ENCODE results near the gene EZH1.
"Not testable (repeated sequence)": the region's sequence is repeated elsewhere in the genome, so short reads cannot be mapped to it uniquely, and the experiment has no call there.

Gene EZH1

DNA sequence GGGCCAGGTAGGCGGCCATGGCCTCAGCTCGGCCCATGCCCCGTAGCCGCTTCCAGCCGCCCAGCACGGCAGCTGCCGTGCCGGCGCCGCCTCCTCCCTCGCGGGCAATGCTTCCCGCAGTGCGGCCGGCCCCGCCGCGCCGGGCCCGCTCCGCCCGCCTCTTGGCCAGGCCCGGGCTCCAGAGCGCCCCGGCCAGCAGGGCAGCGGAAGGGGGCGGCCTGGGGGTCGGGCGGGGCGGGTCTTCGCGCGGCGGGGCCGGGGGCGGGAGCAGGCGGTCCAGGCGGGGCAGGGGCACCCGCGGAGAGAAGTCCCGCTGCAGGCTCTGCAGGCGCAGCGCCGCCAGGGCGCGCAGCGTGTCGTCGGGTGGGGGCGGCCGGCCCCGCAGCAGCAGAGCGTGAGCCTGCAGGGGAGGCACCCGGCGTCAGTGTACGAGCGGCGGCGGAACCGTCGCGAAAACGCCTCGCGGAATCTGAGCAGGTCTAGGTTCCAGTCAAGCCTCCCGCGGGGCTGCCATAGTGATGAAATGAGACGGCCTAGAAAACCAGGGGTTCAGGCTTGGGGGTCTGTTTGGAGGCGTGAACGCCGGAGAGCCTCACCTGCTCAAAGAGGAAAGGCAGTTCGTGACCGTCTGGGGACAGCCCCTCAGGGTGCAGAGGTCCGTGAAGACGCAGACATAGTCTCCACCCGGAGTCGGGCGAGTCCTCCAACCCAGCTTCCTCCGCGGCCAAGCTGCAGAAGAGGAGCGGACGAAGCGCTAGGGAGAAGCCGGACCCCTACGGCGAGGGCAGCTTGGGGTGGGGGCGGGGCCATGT, 74.7 kb downstream of the EZH1 start:
- DNase-seq: peak; percentile 50
- peak; percentile 24 for ATAC-seq

DNA sequence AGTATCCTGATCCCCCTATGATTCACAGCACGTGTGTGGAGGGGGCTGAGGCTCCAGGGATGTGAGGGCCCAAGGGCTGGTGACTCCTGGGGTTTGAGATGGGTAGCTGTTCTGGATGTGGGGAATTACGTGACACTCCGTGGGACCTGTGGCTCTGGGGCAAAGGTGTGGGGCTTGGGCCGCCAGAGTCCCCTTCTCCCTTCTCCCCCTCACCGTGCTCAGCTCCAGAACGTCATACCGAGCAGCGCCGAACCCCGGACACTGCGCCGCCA, 75.2 kb downstream of the EZH1 start:
- DNase-seq (no peak), ATAC-seq (no peak)

DNA sequence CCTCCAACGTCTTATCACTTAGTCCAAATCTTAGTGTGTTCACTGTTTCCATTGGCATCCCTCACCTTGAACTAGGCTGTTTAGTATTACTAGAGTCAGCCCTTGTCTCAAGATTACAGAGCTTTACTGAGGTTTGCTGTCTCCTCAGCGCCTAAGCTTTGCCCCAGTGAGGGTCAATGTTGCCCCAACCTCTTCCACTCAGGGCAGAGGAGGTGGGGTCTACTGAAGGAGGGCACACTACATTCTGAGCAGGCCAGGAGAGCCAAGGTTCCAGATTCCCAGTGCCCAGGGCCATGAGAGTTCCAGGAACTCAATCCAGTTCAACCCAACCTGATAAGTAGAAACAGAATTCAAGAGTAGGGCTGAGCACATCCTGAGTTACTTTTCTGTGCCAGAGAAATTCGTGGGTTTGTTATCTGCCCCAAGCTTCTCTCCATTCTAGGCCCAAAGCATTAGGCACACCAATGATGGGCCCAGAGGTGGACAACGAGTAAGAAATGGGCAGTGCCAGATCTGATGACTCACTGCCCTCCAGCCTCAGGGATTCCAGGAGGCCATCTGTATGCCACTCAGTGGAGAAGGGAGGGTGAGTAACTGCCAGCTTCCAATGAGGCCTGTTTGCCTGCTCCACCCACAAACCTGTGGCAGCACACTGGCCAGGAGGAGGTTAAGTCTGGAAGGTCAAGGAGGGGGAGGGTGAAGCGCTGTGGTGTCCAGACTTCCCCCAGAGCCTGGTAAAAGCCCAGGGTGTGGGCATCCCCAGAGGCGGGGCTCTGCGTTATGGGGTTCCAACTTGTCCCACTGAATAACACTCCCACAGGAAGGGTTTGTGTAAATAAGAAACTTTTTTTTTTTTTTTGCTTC, 77.5 kb downstream of the EZH1 start:
- DNase-seq: no peak
- no peak for ATAC-seq

DNA sequence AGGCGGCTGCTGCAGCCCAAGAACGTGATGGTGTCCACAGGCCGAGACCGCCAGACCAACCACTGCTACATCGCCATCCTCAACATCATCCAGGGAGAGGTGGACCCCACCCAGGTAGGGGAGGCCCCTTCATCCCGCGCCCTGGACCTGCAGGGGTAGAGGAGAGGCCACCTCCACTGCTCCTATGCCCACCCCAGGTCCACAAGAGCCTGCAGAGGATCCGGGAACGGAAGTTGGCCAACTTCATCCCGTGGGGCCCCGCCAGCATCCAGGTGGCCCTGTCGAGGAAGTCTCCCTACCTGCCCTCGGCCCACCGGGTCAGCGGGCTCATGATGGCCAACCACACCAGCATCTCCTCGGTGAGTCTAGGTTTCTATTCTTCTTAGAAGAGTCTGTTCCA, 78.7 kb downstream of the EZH1 start:
- not testable (repeated sequence) for ATAC-seq, DNase-seq

DNA sequence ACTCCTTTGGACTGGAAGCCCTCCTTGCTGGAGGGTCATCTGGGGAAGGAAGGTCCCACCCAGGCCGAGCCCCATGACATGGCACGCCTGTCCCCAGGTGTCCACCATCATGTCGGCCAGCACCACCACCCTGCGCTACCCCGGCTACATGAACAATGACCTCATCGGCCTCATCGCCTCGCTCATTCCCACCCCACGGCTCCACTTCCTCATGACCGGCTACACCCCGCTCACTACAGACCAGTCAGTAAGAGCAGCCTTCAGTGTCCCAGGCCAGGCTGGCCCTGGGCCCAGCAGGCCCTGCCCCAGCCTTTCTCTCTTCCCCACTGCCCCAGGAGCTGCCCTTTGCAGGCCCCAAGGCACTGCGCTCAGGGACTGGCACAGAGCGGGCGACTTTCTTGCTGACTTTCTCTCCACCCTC, 79.2 kb downstream of the EZH1 start:
- no peak for DNase-seq
- no peak for ATAC-seq

DNA sequence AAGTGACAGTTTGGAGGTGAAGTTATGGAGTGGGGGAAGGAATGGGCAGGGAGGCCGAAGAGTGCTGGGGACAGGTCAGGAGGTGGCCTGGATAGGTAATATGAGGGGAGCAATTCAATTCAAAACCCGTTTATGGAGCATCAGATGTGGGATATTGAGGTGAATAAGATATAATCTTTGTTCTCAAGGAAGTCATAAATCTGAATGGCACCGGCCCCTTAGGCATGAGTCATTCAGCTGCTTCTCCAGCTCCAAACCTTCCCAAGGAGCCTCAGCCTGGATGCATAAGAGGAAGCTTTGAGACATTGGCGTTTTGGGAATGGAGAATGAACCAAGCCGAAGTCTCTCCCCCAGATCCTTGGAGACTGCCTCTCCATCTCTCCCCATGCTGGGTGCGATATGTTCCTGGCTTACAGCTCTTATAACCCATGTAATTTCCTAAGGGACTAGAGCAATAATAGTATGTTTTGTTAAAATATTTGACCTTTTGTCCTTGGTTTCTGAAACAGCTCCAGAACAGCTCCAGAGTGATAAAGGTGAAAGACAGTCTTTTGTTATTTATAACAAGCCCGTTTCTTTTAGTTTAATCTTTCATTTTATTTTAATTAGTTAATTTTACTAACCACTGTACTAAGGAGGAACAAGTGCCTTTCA, 84.0 kb downstream of the EZH1 start:
- ATAC-seq (no peak), DNase-seq (no peak)

DNA sequence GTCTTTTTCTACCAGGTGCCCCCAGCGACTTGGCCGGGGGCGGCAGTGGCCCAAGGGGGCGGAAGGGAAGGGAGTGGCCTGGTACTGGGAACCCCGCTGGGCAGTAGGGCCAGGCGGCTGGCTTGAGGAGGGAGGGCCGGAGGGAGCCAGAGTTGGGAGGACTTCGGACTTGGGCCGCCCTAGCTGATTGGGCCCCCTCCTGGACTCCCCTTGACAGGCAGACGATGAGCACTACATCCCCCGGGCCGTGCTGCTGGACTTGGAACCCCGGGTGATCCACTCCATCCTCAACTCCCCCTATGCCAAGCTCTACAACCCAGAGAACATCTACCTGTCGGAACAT, 84.9 kb downstream of the EZH1 start:
- DNase-seq, ATAC-seq: not testable (repeated sequence)

DNA sequence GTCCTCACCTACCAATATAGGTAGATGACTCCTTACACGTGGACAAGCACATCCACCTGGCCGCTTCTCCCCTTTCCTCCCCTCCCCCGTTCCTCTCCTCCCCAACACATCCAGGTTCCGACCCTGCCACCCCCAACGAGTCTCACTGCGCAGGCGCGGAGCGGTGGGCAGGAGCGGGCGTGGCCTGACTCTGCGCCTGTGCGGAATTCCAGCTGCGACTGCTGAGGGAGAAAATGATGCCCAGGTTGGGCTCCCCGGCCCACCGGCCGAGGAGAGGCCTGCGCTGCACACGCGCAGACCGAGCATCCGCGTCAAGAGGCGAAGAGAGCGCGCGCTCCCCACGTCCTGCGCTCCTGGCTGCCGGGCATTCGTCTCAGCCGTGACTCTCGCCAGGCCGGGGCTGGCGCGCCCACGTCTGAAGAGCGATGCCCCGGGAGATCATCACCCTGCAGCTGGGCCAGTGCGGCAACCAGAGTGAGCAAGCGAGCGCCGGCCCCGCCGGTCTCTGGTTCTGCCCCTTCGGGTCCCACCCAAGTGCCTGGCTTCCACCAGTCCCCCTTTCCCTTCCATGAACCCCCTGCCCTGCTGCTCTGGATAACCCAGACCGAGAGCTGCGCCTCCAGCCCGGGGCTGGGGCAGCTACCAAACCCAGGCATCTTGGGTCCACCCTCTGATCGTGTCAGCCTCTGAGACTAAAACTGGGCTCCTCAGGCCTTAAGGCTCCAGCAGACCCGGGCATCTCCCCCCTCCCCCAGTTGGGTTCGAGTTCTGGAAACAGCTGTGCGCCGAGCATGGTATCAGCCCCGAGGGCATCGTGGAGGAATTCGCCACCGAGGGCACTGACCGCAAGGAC, 85.5 kb downstream of the EZH1 start, which contains the start of gene TUBG2:
TSS of gene TUBG2 (plus strand) at position 206 of the 853 bp plus-strand sequence. CDS start at position 426, 220 bp downstream.
- peak; percentile 75 for ATAC-seq

DNA sequence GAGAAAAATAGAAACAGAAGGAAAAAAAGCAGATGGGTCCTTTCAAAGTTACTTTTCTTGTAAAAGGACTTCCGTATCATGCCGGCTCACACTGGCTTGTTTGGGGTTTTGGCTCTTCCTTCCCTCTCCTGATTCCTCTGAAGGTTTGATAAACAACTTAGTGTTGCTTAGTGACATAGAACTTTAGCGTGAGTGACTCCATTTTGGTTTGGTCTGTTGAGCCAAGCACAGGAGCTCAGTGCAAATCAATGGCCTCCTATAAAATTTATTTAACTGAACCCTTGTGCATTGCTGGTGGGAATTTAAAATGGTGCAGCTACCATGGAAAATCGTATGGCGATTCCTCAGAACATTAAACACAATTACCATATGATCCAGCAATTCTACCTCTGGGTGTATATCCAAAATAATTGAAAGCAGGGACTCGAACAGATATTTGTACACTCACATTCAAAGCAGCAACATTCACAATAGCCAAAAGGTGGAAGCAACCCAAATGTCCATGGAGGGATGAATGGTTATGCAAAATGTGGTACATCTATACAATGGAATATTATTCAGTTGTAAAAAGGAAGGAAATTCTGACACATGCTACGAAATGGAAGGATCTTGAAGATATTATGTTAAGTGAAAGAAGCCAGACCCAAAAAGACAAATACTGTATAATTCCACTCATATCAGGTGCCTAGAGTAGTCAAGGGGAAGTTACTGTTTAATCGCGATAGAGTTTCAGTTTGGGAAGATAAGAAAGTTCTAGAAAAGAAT, 86.8 kb downstream of the EZH1 start:
- DNase-seq (no peak), ATAC-seq (no peak)

More for the DNA sequence above, 85.5 kb downstream of the EZH1 start, which contains the start of gene TUBG2:
- DNase-seq: peak; percentile 87

DNA sequence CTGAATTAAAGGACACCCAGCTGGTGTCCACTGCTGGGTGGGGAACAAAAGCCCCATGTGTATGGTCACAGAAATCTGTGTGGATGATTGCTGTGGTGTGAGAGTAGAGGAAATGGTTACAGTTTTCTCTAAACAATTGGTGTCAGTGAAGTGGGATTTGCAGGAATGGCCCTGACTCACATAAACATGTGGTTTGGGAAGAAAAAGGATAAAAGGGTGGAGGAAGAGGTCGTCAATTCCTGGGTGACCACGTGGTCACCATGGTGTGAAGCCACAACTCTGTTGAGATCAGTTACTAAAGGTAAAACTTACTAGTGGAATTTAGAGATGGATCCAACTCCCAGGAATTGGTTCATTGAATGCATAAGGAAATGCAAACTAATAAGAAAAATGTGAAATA, 89.3 kb downstream of the EZH1 start:
- ATAC-seq (no peak), DNase-seq (no peak)

DNA sequence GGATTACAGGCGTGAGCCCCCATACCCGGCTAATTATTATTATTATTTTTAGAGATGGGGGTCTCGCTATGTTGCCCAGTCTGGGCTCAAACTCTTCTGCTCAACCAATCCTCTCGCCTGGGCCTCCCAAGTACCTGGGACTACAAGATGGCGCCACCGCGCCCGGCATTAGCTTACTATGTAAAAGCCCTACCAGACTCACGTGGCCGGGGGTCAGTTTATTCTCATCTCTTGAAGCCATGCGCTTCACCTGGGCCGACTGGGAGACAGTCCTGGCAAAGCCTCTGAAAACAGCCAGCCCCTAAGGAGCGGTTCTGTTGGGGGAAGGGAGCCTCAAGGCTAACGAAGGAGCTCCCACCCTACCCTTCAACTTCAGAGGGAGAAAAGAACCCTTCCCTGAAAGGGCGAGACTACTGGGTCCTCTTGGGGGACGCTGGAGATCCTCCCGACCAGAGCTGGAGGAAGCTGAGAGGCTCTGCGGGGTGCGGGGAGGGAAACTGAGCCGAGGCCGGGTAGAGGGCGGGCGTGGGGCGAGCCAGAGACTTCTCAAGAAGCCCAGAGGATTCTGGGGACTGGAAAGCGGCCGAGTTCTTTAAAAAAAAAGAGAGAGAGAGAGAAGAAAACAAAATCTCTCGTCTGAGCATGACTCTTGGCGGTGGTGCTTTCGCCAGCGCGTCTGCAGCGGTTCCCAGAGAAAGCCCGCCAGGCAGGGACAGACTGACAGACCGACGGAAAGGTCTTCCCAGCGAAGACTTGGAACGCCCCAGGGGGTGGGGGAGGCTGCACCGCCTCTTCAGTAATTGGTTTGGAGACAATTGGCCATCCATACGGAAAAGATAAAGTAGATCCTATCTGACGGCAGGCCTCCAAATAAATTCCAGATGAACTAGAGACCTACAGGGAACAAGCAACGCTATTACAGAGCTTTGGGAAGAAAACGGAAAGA, 91.4 kb downstream of the EZH1 start:
- ATAC-seq (no peak), DNase-seq (no peak)

DNA sequence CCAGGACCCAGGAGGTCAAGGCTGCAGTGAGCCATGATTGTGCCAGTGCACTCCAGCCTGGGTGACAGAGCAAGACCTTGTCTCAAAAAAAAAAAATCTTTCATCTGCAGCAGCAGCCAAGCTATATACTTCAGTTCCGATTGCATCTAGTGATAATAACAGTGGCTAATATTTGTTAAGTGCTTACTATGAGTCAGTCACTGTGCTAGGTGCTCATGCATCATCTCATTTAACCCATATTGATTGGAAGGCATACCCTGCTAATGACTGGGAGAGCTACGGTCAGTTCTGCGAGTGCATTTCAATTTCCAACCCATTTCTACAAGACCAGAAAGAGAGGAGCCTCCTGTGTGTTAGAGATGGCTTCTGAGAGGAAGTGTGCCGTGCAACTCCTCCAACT, 93.4 kb downstream of the EZH1 start:
- ATAC-seq: no peak
- no peak for DNase-seq
